T-cell (primary cell): Measurements from ENCODE around the gene FUT1. TPM values are rescaled to one million over a fixed set of nuclear protein-coding genes. Genes with fewer than 3 reads are reported as not detected.

ENCODE experiments used
- ATAC-seq, 4 experiments: fragments of 200-7000 bp in 3 of 4; fragments of 150-1000 bp in 1 of 4; cut with Tn5 transposase; replicated peaks in 1 of 4; 1 replicate in 3 of 4; 2 replicates in 1 of 4; pipeline ENCODE4 v1.10.0; 2021; ENCODE audit warnings: moderate library complexity in 3 of 4, mild to moderate bottlenecking in 2 of 4, moderate number of reproducible peaks in 1 of 4
- CTCF ChIA-PET, 2 donors: fragments of 300-600 bp; sonication (Branson Sonifier 250); formaldehyde crosslinking; loops; one replicate each; lab custom pipeline; 2022; ENCODE audit warnings: antibody characterized with exemption in 2 of 2; lab: Charles Lee
- POLR2A ChIA-PET, 2 donors: fragments of 300-600 bp; sonication (Branson Sonifier 250); formaldehyde crosslinking; loops; one replicate each; lab custom pipeline; 2022; ENCODE audit warnings: antibody characterized with exemption in 2 of 2; lab: Charles Lee
- DNase-seq, 35 experiments: peaks; one replicate each; pipeline versions ENCODE4 v3.0.0 to v3.0.0-alpha.2; 2013 to 2023
- H3K27ac ChIP-seq: one replicate; pipeline ENCODE4 v1.5.1; 2013; ENCODE audit warnings: low read length
- H3K27me3 ChIP-seq, 2 experiments: replicated peaks in 1 of 2; 1 replicate in 1 of 2; 2 replicates in 1 of 2; pipeline versions ENCODE4 v1.6.1 to v1.7.0; 2013; ENCODE audit warnings: low read length in 1 of 2, mixed read lengths in 1 of 2; ENCODE audit not compliant: control insufficient read depth in 2 of 2, insufficient read depth in 2 of 2; ENCODE audit errors: extremely low read depth in 1 of 2
- H3K36me3 ChIP-seq, 2 donors: 1 replicate in 1 of 2; 2 replicates in 1 of 2; pipeline versions ENCODE4 v1.6.1 to v1.7.0; 2013; ENCODE audit warnings: low read length in 1 of 2; ENCODE audit not compliant: control insufficient read depth in 2 of 2, insufficient read depth in 1 of 2; ENCODE audit errors: extremely low read depth in 1 of 2
- H3K4me1 ChIP-seq, 2 experiments: 1 replicate in 1 of 2; 2 replicates in 1 of 2; pipeline versions ENCODE4 v1.6.1 to v1.7.0; 2013; ENCODE audit warnings: low read length in 2 of 2, mixed read lengths in 1 of 2; ENCODE audit not compliant: insufficient read depth in 2 of 2, control insufficient read depth in 1 of 2; ENCODE audit errors: extremely low read depth in 1 of 2
- H3K4me3 ChIP-seq, 2 donors: 1 replicate in 1 of 2; 2 replicates in 1 of 2; pipeline versions ENCODE4 v1.5.1 to v1.7.0; 2013; ENCODE audit warnings: mild to moderate bottlenecking in 2 of 2, low read length in 1 of 2, moderate library complexity in 1 of 2; ENCODE audit not compliant: control insufficient read depth in 1 of 2; ENCODE audit errors: extremely low read depth in 1 of 2
- H3K9me3 ChIP-seq: 2 replicates; pipeline ENCODE4 v1.7.0; 2013
- H3K27ac Mint-ChIP-seq, 2 donors: one replicate each; pipeline ENCODE4 v1.8.0; 2020 to 2021; ENCODE audit warnings: mild to moderate bottlenecking in 2 of 2, mixed read lengths in 2 of 2
- H3K27me3 Mint-ChIP-seq, 2 donors: one replicate each; pipeline ENCODE4 v1.8.0; 2021 to 2022; ENCODE audit warnings: mixed read lengths in 2 of 2
- H3K36me3 Mint-ChIP-seq: one replicate; pipeline ENCODE4 v1.8.0; 2021; ENCODE audit warnings: mixed read lengths
- H3K4me1 Mint-ChIP-seq, 3 donors: one replicate each; pipeline ENCODE4 v1.8.0; 2020 to 2022; ENCODE audit warnings: mixed read lengths in 3 of 3, mild to moderate bottlenecking in 1 of 3
- H3K4me3 Mint-ChIP-seq, 3 donors: one replicate each; pipeline ENCODE4 v1.8.0; 2020 to 2022; ENCODE audit warnings: mild to moderate bottlenecking in 3 of 3, mixed read lengths in 3 of 3, moderate library complexity in 3 of 3
- H3K9me3 Mint-ChIP-seq, 3 donors: one replicate each; pipeline ENCODE4 v1.8.0; 2020 to 2022; ENCODE audit warnings: mixed read lengths in 3 of 3
- WGBS: methylation state at CpG from one replicate; pipeline ENCODE4 v1.1.5; 2013; ENCODE audit warnings: missing lambda C conversion rate; ENCODE audit not compliant: insufficient coverage; 5-methylcytosine and 5-hydroxymethylcytosine counted together
- total RNA-seq, 35 experiments: library from RNA in 6 of 35; stranded (reverse) in 6 of 35; fragments of 120-200 nt in 1 of 35; gene quantifications; one replicate each; pipeline versions ENCODE4 v1.2.1 to v1.2.4 and lab custom pipeline; 2013 to 2026

Gene FUT1
- total RNA-seq, 5 donors from 2014 or later (not counting 1 experiment from before 2014, with no cell fraction given) = 0.09 to 0.28 (median 0.15) TPM

DNA sequence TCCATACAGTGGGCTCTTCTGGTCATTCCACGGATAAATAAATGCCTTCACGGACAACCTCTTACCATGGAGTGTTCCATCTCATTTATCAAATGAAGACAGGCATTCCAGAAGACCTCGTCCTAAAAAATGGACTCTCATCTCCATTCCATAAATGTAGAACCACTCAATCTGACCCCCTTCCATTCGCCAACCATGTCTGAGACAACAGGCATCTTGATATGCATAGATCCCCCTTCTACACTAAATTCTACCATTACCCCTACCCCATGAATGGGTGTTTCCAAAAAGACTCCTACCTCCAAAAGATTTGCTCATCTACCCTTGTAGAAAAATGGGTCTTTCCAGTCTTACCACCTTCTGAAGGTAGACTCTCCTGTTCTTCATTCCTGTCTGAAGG is 21.0 kb downstream of the FUT1 start:
- CTCF ChIA-PET = no interaction called here
- Histone ChIP-seq H3K27me3 (no peaks in the 10 kb centered on the region), H3K4me1 (peaks cover 4 to 7% of the 10 kb centered on the region in 2 experiments), H3K9me3 (peaks cover 3% of the 10 kb centered on the region), H3K4me3 (no peak overlapping the region), H3K36me3 (no peaks in the 10 kb centered on the region), H3K27ac (no peak overlapping the region)
- H3K27me3 Mint-ChIP-seq = peaks cover 0 to 5% of the 10 kb centered on the region in 2 donors
- peaks cover 2 to 6% (median 6%) of the 10 kb centered on the region in 3 donors for H3K9me3 Mint-ChIP-seq
- H3K27ac Mint-ChIP-seq = no peak overlapping the region
- POLR2A ChIA-PET = no interaction called here
- peaks cover 6 to 7% (median 6%) of the 10 kb centered on the region in 3 donors for H3K4me1 Mint-ChIP-seq
- H3K4me3 Mint-ChIP-seq = no peak overlapping the region
- ATAC-seq (no peak), DNase-seq (no peak)
- peaks cover 2% of the 10 kb centered on the region for H3K36me3 Mint-ChIP-seq
- WGBS = 85% methylated on average over 4 of the region's 4 CpGs

DNA sequence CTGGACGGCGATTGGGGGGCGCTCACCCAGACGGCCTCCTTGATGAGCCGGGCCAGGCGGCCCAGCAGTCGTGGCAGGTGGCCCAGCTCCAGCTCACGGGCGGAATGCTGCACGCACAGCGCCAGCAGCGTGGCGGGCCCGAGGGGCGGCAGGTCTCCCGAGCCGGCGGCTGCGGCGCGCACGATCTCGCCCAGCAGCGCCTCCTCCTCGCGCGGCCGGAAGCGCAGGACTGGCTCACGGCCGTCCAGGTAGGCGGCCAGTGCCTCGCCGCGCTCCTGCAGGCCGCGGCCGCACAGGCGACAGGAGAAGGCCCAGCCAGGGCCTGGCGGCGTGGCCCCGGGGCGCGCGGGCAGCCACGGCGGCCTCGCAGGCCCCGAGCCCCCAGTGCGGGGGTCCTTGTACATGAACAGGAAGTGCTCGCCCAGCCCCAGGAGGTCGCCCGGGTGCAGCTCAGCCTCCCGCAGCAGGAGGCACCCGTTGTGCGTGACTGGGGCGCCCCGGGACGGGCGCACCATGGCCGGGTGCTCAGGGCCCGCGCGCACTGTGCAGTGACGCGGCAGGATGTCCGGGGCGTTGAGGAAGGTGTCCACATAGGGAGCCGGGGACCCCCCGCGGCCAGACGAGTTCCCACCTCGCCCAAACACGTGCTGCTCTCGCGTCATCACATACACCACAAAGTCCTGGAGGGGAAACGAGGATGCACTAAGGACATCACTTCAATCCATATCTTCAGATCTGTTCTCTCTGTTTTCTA is 23.4 kb downstream of the FUT1 start:
- Histone ChIP-seq H3K4me1 (peaks cover 11 to 27% of the 10 kb centered on the region in 2 experiments), H3K9me3 (peaks cover 3% of the 10 kb centered on the region), H3K27me3 (no peaks in the 10 kb centered on the region), H3K27ac (no peak overlapping the region), H3K4me3 (no peak overlapping the region), H3K36me3 (no peaks in the 10 kb centered on the region)
- Mint-ChIP-seq H3K36me3 (peaks cover 9% of the 10 kb centered on the region), H3K9me3 (peaks cover 7 to 15% (median 15%) of the 10 kb centered on the region in 3 donors), H3K4me3 (no peak overlapping the region), H3K27me3 (peaks cover 0 to 5% of the 10 kb centered on the region in 2 donors), H3K27ac (no peak overlapping the region), H3K4me1 (peaks cover 22 to 25% (median 23%) of the 10 kb centered on the region in 3 donors)
- ChIA-PET POLR2A (interaction anchor here in 1 of 2 donors (0.7 kb wide), 1 partner anchor 1205 kb away, joined by 10 read pairs; no protein-coding TSS in a partner anchor), CTCF (no interaction called here)
- 94% methylated on average over 69 of the region's 77 CpGs for WGBS
- no peak for DNase-seq
- ATAC-seq = no peak

DNA sequence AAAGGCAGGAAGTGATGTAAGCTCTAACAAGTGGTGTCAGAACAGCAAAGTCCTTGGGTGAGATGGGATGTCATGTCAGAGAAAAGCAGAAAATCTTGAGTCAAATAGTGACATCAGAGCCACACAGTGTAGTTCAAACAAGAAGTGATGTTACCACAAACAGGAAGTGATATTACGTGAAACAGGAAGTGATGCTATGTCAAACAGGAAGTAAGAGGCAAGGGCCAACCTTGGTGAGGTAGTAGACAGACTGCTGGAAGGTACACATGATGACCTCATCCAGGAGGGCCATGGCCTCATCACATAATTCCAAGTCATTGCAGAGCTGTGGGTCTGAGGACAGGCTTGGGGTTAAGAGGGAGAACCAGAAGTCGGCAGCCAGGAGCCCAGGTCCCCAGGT is 25.9 kb downstream of the FUT1 start:
- H3K9me3 ChIP-seq = peaks cover 3% of the 10 kb centered on the region
- H3K36me3 Mint-ChIP-seq = peaks cover 9% of the 10 kb centered on the region
- H3K4me1 Mint-ChIP-seq = peaks cover 22 to 26% (median 25%) of the 10 kb centered on the region in 3 donors
- DNase-seq (peak in 9 of 35 experiments; percentile 13 to 68 (median 38)), ATAC-seq (peak in 3 of 4 experiments; percentile 29 to 47 (median 39))
- H3K27me3 Mint-ChIP-seq = no peaks in the 10 kb centered on the region
- POLR2A ChIA-PET = interaction anchor here in 1 of 2 donors (0.5 kb wide), 1 partner anchor 18 kb away, joined by 4 read pairs; no protein-coding TSS in a partner anchor
- peak overlapping the region in 1 of 2 donors; percentile 51 for H3K4me3 ChIP-seq
- H3K27ac ChIP-seq = peak overlapping the region; percentile 35
- WGBS = 50% methylated on average over 2 of the region's 2 CpGs
- H3K27me3 ChIP-seq = no peaks in the 10 kb centered on the region
- peaks cover 7 to 15% (median 15%) of the 10 kb centered on the region in 3 donors for H3K9me3 Mint-ChIP-seq
- peak overlapping the region in 2 of 3 donors; percentile 2 to 48 for H3K4me3 Mint-ChIP-seq
- H3K36me3 ChIP-seq = no peaks in the 10 kb centered on the region
- CTCF ChIA-PET = no interaction called here
- H3K27ac Mint-ChIP-seq = peak overlapping the region; percentile 68 to 71
- H3K4me1 ChIP-seq = peaks cover 11 to 30% of the 10 kb centered on the region in 2 experiments

DNA sequence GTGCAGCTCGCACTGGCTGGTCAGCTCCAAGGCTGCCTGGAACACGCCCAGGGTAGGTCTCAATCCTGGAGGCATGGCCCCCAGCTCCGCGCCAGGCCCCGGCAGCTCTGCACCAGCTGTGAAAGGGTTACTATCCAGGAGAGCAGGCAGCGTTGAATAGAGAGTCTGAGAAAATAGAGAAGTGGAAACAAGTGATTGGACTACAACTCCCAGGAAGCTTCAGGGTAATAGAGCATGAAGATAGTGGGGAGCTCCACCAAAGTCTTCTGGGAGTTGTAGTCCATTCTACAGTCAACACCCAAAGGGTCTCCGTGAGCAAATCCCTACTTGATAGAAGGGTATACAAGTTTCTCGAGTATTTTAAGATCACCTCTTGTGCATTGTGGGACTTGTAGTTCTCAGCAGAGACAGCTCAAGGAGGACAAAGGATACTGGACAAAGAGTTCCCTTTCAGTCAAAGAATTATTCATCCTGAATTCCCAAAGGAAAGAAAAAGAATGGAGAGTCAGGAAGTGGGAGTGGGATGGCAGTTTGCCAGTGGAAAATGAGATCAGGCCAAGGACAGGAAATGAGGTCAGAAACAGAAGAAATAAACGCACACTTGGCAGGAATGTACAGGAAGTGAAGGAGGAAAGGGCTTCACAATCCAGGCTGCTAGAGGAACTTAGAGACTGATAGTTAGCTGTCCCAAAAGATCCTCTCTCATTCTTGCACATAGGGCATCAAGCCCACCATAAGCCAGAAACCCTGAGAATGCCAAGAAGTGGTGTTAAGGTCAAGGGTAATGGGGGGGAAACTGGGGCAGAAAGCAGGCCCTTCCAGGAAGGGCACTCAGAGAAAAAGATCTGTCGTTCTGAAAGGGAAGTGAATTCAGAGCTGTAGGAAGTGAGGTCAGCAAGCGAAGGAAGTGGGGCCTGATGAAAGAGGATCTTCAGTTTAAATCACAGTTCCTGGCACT is 27.4 kb downstream of the FUT1 start:
- Mint-ChIP-seq H3K27ac (peak overlapping the region; percentile 89 to 95), H3K4me1 (peaks cover 31 to 36% (median 33%) of the 10 kb centered on the region in 3 donors), H3K27me3 (no peaks in the 10 kb centered on the region), H3K36me3 (peaks cover 9% of the 10 kb centered on the region), H3K4me3 (peak overlapping the region; percentile 7 to 74 (median 39)), H3K9me3 (peaks cover 7 to 15% (median 15%) of the 10 kb centered on the region in 3 donors)
- ATAC-seq (peak; percentile 23 to 59 (median 40)), DNase-seq (peak in 13 of 35 experiments; percentile 23 to 78 (median 40))
- CTCF ChIA-PET = interaction anchor here in 1 of 2 donors (0.5 kb wide), 1 partner anchor 129 kb away, joined by 7 read pairs; no protein-coding TSS in a partner anchor
- Histone ChIP-seq H3K4me1 (peaks cover 14 to 43% of the 10 kb centered on the region in 2 experiments), H3K4me3 (no peak overlapping the region), H3K27ac (peak overlapping the region; percentile 77), H3K27me3 (no peaks in the 10 kb centered on the region), H3K9me3 (peaks cover 3% of the 10 kb centered on the region), H3K36me3 (no peaks in the 10 kb centered on the region)
- WGBS = 60% methylated on average over 6 of the region's 11 CpGs
- POLR2A ChIA-PET = interaction anchor here in 1 of 2 donors (0.6 kb wide), 2 partner anchors 111 to 229 kb away, joined by 3 to 4 read pairs; partner anchors contain the start of gene HSD17B14

DNA sequence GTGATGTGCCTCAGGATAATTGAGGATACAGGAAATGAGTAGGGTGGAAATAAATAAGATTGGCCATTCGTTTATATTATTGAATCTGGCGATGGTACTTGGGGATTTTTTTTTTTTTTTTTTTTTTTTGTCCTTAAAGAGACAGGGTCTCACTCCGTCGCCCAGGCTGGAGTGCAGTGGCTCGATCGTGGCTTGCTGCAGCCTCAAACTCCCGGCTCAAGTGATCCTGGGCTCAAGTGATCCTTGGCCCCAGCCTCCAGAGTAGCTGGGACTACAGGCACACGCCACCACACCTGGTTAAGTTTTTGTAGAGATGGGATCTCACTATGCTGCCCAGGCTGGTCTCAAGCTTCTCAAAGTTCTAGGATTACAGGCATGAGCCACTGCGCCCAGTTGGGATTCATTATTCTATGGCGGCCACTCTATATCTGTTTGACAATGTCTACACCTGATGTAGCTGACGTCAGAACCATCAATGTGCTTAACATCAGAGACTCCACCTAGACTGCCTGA is 30.2 kb downstream of the FUT1 start:
- peaks cover 14 to 43% of the 10 kb centered on the region in 2 experiments for H3K4me1 ChIP-seq
- H3K27me3 ChIP-seq = no peaks in the 10 kb centered on the region
- no peaks in the 10 kb centered on the region for H3K27me3 Mint-ChIP-seq
- no peaks in the 10 kb centered on the region for H3K36me3 ChIP-seq
- H3K4me3 ChIP-seq = no peak overlapping the region
- H3K4me3 Mint-ChIP-seq = no peak overlapping the region
- 98% methylated on average over 7 of the region's 11 CpGs for WGBS
- peaks cover 7 to 15% (median 11%) of the 10 kb centered on the region in 3 donors for H3K9me3 Mint-ChIP-seq
- no peak for ATAC-seq
- no peak for DNase-seq
- H3K27ac ChIP-seq = no peak overlapping the region
- CTCF ChIA-PET = no interaction called here
- peaks cover 31 to 34% (median 33%) of the 10 kb centered on the region in 3 donors for H3K4me1 Mint-ChIP-seq
- no peak overlapping the region for H3K27ac Mint-ChIP-seq
- POLR2A ChIA-PET = no interaction called here
- H3K36me3 Mint-ChIP-seq = peaks cover 9% of the 10 kb centered on the region
- peaks cover 3% of the 10 kb centered on the region for H3K9me3 ChIP-seq
